ENCODE measurements around the gene PPP1CC. TPM values are rescaled to one million over a fixed set of nuclear protein-coding genes. Genes with fewer than 3 reads are reported as not detected.

The PPP1CC gene
- polyA plus RNA-seq, 1 experiment, result 167 TPM

DNA sequence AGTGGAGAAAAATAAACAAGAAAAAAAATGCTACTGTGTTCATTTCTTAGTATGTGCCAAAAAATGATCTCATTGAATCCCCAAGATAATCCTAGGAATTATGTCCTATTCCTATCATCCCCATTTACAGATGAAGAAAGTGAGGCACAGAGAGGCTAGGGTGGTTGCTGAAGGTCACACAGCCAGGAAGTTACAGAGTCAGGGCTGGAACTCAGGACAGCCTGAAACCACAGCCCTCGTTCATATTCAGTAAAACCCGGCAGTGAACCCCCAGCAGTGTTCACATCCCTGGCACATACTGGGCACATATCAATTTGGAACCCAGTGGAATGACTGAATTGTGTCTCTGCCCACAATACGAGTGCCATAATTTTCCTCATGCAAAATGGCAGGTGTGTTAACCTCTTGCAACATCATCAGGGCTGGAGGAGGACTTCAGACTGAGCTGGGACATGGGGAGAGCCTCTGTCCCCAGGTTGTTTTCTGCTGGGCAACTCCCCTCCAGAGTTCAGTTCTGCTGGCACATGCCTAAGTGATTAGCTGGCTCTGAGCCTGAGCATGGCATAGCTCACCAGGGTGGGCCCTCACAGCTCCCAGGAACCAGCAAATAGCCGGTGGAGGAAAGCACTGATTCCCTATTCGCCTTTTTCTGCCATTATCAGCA, 2.0 kb upstream of the PPP1CC start:
- Histone ChIP-seq H3K4me3 (ENCODE audit: low read depth, low read length) (no peak overlapping the region), H3K27me3 (ENCODE audit: control insufficient read depth, insufficient read depth, low read length) (no peaks in the 10 kb centered on the region), H3K27ac (ENCODE audit: low read depth, low read length) (no peak overlapping the region), H3K9me3 (ENCODE audit: control insufficient read depth, insufficient read depth, low read length) (no peaks in the 10 kb centered on the region)
- CTCF ChIA-PET, result interaction anchor here (0.6 kb wide), 1 partner anchor 150 kb away, joined by 6 read pairs; no protein-coding TSS in a partner anchor
- POLR2A ChIA-PET, result interaction anchor here (0.5 to 0.6 kb wide), 2 partner anchors 85 to 1314 kb away, joined by 4 read pairs; no protein-coding TSS in a partner anchor
- TF ChIP-seq, protein P1, sequence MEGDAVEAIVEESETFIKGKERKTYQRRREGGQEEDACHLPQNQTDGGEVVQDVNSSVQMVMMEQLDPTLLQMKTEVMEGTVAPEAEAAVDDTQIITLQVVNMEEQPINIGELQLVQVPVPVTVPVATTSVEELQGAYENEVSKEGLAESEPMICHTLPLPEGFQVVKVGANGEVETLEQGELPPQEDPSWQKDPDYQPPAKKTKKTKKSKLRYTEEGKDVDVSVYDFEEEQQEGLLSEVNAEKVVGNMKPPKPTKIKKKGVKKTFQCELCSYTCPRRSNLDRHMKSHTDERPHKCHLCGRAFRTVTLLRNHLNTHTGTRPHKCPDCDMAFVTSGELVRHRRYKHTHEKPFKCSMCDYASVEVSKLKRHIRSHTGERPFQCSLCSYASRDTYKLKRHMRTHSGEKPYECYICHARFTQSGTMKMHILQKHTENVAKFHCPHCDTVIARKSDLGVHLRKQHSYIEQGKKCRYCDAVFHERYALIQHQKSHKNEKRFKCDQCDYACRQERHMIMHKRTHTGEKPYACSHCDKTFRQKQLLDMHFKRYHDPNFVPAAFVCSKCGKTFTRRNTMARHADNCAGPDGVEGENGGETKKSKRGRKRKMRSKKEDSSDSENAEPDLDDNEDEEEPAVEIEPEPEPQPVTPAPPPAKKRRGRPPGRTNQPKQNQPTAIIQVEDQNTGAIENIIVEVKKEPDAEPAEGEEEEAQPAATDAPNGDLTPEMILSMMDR (IDR thresholded peaks at IDR 0.05; ENCODE audit: low read depth, low read length), result no peak
- no peak for DNase-seq (ENCODE audit: low read depth, low spot score)

GRCh38 chr12:110744151-110744571, 1.5 kb upstream of the PPP1CC start:
- ChIA-PET POLR2A (interaction anchor here (0.5 to 1.1 kb wide), 3 partner anchors 86 to 1314 kb away, joined by 4 to 5 read pairs (median 4); partner anchors contain the start of genes FAM216A and GPN3), CTCF (interaction anchor here (0.6 kb wide), 1 partner anchor 149 kb away, joined by 6 read pairs; no protein-coding TSS in a partner anchor)

DNA sequence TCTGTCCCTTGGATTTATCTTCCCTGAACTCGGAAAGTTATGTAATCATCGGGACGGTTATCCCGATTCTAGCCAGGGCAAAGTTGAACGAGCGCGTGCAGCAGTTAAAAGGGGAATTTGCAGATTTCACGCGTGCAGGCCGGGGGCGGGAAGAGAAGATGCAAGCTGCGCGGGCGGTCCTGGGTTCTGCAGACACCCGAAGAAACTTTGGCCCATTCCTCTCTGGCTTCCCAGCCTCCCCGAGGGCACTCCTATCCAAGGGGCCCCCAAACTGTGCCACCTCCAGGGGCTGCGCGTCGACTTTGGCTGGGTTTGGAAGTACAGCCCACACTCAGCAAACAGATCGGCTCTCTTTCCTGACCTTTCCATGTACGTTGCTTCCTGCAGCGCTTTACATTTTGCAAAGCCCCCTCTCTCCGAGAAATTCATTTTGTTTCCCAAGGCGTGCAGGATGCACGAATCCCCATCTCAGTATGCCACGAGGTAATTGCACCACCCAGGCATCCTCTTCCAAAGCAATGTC, 941 bp upstream of the PPP1CC start:
- Histone ChIP-seq H3K27ac (ENCODE audit: low read depth, low read length) (peak overlapping the region; percentile 21), H3K9me3 (ENCODE audit: control insufficient read depth, insufficient read depth, low read length) (no peaks in the 10 kb centered on the region), H3K4me3 (ENCODE audit: low read depth, low read length) (peak overlapping the region; percentile 71), H3K27me3 (ENCODE audit: control insufficient read depth, insufficient read depth, low read length) (no peaks in the 10 kb centered on the region)
- CTCF ChIA-PET, result interaction anchor here (0.6 to 0.7 kb wide), 2 partner anchors 9 to 149 kb away, joined by 3 to 6 read pairs; no protein-coding TSS in a partner anchor
- POLR2A ChIA-PET, result interaction anchor here (1.1 kb wide), 1 partner anchor 275 kb away, joined by 5 read pairs; the partner anchor contains the start of genes FAM216A and GPN3
- TF ChIP-seq, protein P1 (IDR thresholded peaks at IDR 0.05; ENCODE audit: low read depth, low read length), result no peak
- DNase-seq (ENCODE audit: low read depth, low spot score), result no peak

More at GRCh38 chr12:110744151-110744571, 1.5 kb upstream of the PPP1CC start:
- Histone ChIP-seq H3K27me3 (ENCODE audit: control insufficient read depth, insufficient read depth, low read length) (no peaks in the 10 kb centered on the region), H3K4me3 (ENCODE audit: low read depth, low read length) (no peak overlapping the region; the same call in 1 of the 2 replicates), H3K9me3 (ENCODE audit: control insufficient read depth, insufficient read depth, low read length) (no peaks in the 10 kb centered on the region), H3K27ac (ENCODE audit: low read depth, low read length) (peak overlapping the region; percentile 21)
- TF ChIP-seq, protein P1 (IDR thresholded peaks at IDR 0.05; ENCODE audit: low read depth, low read length), result no peak
- no peak for DNase-seq (ENCODE audit: low read depth, low spot score)

- ChIA-PET CTCF (no interaction called here), POLR2A (interaction anchor here (0.6 kb wide), 1 partner anchor 844 kb away, joined by 5 read pairs; no protein-coding TSS in a partner anchor)
- DNase-seq (ENCODE audit: low read depth, low spot score), result no peak
- TF ChIP-seq, protein P1 (IDR thresholded peaks at IDR 0.05; ENCODE audit: low read depth, low read length), result no peak
- H3K27ac ChIP-seq (ENCODE audit: low read depth, low read length), result no peak overlapping the region
- no peaks in the 10 kb centered on the region for H3K9me3 ChIP-seq (ENCODE audit: control insufficient read depth, insufficient read depth, low read length)
- peak overlapping the region; percentile 96 for H3K4me3 ChIP-seq (ENCODE audit: low read depth, low read length)
- no peaks in the 10 kb centered on the region for H3K27me3 ChIP-seq (ENCODE audit: control insufficient read depth, insufficient read depth, low read length)
Measured at GRCh38 chr12:110742096-110742717, 484 bp downstream of the PPP1CC start.

Data from AG04450 (cell line).